Heart right ventricle (tissue), 16 donors: ENCODE measurements around the gene RXRA. TPM values are rescaled to one million over a fixed set of nuclear protein-coding genes. Genes with fewer than 3 reads are reported as not detected.

Experiments
- ATAC-seq, 8 donors: fragments of 200-7000 bp; cut with Tn5 transposase; one replicate each; pipeline ENCODE4 v1.9.1; 2020; ENCODE audit warnings: mild to moderate bottlenecking in 8 of 8, moderate library complexity in 8 of 8, moderate number of reproducible peaks in 1 of 8
- DNase-seq, 2 donors: peaks; one replicate each; pipeline ENCODE4 v3.0.0-alpha.2; 2020
- H3K27ac ChIP-seq, 10 donors: fragments of 200-600 bp; sonication (generic) in 2 of 10; one replicate each; pipeline versions ENCODE4 v1.5.0 to v1.8.0; 2020 to 2022; ENCODE audit warnings: mild to moderate bottlenecking in 3 of 10
- H3K27me3 ChIP-seq, 7 donors: fragments of 200-600 bp; one replicate each; pipeline ENCODE4 v1.8.0; 2021 to 2022; ENCODE audit warnings: mild to moderate bottlenecking in 2 of 7
- H3K36me3 ChIP-seq, 9 donors: fragments of 200-600 bp; sonication (generic) in 1 of 9; one replicate each; pipeline versions ENCODE4 v1.5.0 to v1.8.0; 2020 to 2022; ENCODE audit warnings: mild to moderate bottlenecking in 2 of 9
- H3K4me1 ChIP-seq, 9 donors: fragments of 200-600 bp; sonication (generic) in 1 of 9; one replicate each; pipeline versions ENCODE4 v1.5.0 to v1.8.0; 2020 to 2022; ENCODE audit warnings: mild to moderate bottlenecking in 4 of 9
- H3K4me3 ChIP-seq, 10 donors: fragments of 200-600 bp; sonication (generic) in 2 of 10; one replicate each; pipeline versions ENCODE4 v1.5.0 to v1.8.0; 2020 to 2022; ENCODE audit warnings: mild to moderate bottlenecking in 7 of 10, moderate library complexity in 2 of 10
- H3K9me3 ChIP-seq, 11 donors: fragments of 200-600 bp in 10 of 11; sonication (generic) in 2 of 11; one replicate each; pipeline versions ENCODE4 v1.5.0 to v1.8.0; 2013 to 2022; ENCODE audit warnings: mild to moderate bottlenecking in 2 of 11, control low read depth in 1 of 11, moderate library complexity in 1 of 11
- CTCF ChIP-seq, 9 donors: fragments of 200-600 bp; sonication (generic) in 2 of 9; IDR thresholded peaks; one replicate each; pipeline versions ENCODE4 v1.5.0 to v1.8.0; 2021 to 2022; ENCODE audit warnings: antibody characterized with exemption in 9 of 9, mild to moderate bottlenecking in 5 of 9, moderate library complexity in 1 of 9
- WGBS, 2 donors: extraction: QIAGEN DNeasy Blood & Tissue Kit; methylation state at CpG; one replicate each; pipeline ENCODE4 v1.1.7; 2013; ENCODE audit warnings: inconsistent platforms in 1 of 2; 5-methylcytosine and 5-hydroxymethylcytosine counted together
- intact Hi-C, 10 donors: fragments of 100-400 bp; cut with DNase I; formaldehyde crosslinking; loops; one replicate each; pipeline versions ENCODE4 v1.11.1 to v1.14.2; 2022
- polyA plus RNA-seq, 2 donors: library from polyadenylated mRNA; stranded (reverse); fragments of 200-250 nt; gene quantifications; one replicate each; pipeline ENCODE4 v1.2.3, GENCODE V29; 2013
- total RNA-seq, 10 donors: library from RNA; stranded (reverse); fragmentation: NEBNext Ultra II Directional in 3 of 10; extraction: Animal tissue kit (Norgen Biotek cat#: 25700) in 3 of 10; gene quantifications; one replicate each; pipeline versions ENCODE4 v1.2.1 to v1.2.4, GENCODE V29; 2021 to 2023
- donor health status: Arrhythmogenic right ventricular cardiomyopathy.
- donor health status: ischemic (EF 13 %, LVEDD 7.1; RV severe dilation, severe dysfunction).
- donor health status: healthy with polysubstance abuse.
- donor health status: DM: no; HTN: yes; CAD: no.
- donor health status: DM: no; HTN: no; CAD: no.
- donor health status: ischemic (EF 25% LVEDD 6.9; RV normal size, moderate dysfunction).
- donor health status: ischemic (EF 25% LVEDD 5.7; RV mildly dilated, moderate dysfunction).
- donor health status: healthy.
- donor health status: DM: yes; HTN: yes; CAD: no.
- donor health status: Ischemic cardiomyopathy.
- donor health status: ischemic (EF 35%, LVEDD 5.7; RV mildly dilated, moderate dysfunction).
- donor health status: nonischemic (EF 11% LVEDD 7.7; RV severe dilation, severe dysfunction).
- donor health status: DM: yes; HTN: yes; CAD: no.
- donor health status: PGD.
- donor health status: ischemic (EF 29% LVEDD 5.4; RV normal size, mild dysfunction).
- donor health status: nonischemic (EF 23%, LVEDD 6.1; RV moderate dilation, normal function).

The RXRA gene
- total and polyA plus RNA-seq, 12 donors = 22.6 to 92.3 (median 42.0) TPM

DNA sequence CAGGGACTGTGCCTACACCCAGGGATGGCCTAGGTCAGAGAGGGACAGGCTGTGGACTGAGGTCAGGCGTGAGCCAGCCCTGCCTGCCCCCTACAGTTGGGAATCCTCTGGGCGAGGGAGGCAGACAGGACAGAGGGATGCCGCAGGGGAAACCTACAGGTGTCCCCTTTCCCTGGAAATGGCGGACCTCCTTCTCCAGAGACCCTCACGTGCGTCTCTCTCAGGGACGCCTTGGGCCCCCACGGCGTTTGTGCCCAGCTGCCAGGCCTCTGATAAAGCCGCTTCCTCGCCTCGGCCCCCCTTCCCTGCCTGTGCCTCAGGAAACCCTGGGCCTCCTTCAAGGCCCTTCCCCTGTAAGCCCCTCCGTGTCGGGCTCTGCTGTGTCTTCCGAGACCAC lies 129.3 kb downstream of the RXRA start:
- Histone ChIP-seq H3K36me3 (no peaks in the 10 kb centered on the region), H3K4me3 (peak overlapping the region in 9 of 10 donors; percentile 21 to 51 (median 39)), H3K27ac (peak overlapping the region; percentile 81 to 97 (median 92)), H3K27me3 (no peaks in the 10 kb centered on the region), H3K9me3 (no peaks in the 10 kb centered on the region), H3K4me1 (peaks cover 14 to 46% (median 33%) of the 10 kb centered on the region in 9 donors)
- WGBS, 2 donors = 71 to 72% methylated on average over 15 of the region's 15 CpGs
- ATAC-seq (no peak), DNase-seq (no peak)
- no peak for TF ChIP-seq CTCF (IDR thresholded peaks at IDR 0.05)
- intact Hi-C loops = loop anchor here in 7 of 10 donors (2.0 to 10.0 kb wide), 5 partner anchors 187 to 529 kb away; partner anchors contain the start of gene COL5A1 (in 6 of the 7)

DNA sequence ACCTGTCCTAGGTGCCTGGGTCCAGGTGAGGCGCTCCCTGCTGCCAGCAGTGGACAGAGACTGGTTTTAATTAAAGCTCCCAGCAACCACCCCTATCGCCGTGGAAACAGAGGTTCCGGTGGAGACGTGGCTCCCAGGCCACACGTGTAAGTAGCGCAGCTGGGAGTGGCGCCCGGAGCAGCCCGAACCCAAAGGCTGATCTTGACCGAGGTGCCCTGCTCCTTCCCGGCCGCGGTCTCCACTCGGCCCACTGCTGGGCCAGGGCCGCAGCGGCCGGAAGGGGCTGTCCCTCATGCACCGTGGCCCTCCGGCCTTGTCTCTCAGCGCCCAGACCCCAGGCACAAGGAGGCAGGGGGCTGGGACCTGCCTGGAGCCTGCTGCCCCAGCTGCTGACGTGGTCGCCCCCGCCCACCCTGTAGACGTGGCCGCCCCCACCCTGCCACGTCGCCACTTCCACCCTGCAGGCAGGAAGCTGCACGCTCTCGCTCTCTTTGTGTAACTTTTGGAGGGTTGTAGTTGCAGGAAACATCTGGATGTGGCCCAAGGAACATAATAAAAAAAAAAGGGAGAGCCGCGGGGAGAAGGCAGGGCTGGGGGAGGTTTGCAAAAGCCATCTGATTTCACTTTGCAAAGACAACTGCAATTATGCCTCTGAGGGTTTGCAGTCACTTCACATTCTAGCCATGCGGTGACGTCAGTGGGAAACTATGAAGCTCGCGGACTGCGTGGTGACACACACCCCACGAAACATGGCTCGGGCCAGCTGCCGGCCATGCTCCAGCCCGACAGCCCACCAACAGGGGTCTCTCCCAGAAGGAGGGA lies 129.9 kb downstream of the RXRA start:
- H3K4me1 ChIP-seq = peaks cover 14 to 46% (median 33%) of the 10 kb centered on the region in 9 donors
- H3K27ac ChIP-seq = peak overlapping the region; percentile 81 to 97 (median 92)
- 28 to 34% methylated on average over 41 of the region's 41 CpGs for WGBS, 2 donors
- H3K9me3 ChIP-seq = peaks cover 0 to 2% (median 0%) of the 10 kb centered on the region in 11 donors
- intact Hi-C loops = loop anchor here in 7 of 10 donors (2.0 to 10.0 kb wide), 5 partner anchors 186 to 529 kb away; partner anchors contain the start of gene COL5A1 (in 6 of the 7)
- peak overlapping the region in 9 of 10 donors; percentile 21 to 51 (median 39) for H3K4me3 ChIP-seq
- peak; percentile 84 to 91 for DNase-seq
- peak; percentile 84 to 94 (median 90) for ATAC-seq
- H3K27me3 ChIP-seq = no peaks in the 10 kb centered on the region
- peak in 1 of 9 donors; percentile 15 for TF ChIP-seq CTCF (IDR thresholded peaks at IDR 0.05)
- no peaks in the 10 kb centered on the region for H3K36me3 ChIP-seq

DNA sequence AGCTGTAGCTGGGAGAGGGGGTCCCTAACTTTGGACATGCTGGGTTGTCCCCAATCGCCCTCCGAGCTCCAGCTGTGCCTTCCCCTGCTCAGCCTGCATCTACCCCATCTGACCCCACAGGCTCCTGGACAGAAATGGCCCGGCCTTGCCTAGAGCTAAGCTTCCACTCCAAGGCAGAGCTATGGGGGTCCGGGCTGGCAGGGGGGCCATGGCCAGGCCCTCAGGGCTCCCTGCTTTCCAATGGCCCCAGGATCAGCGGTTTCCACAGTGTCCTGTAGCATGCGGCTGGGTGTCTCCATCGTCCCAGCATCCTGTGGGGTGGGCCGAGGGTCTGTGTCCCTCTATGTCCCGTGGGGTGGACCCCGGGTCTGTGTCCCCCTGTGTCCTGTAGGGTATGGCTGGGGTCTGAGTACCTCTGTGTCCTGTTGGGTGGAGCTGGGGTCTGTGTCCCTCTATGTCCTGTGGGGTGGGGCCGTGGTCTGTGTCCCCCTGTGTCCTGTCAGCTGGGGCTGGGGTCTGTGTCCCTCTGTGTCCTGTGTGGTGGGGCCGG lies 130.6 kb downstream of the RXRA start:
- no peaks in the 10 kb centered on the region for H3K36me3 ChIP-seq
- DNase-seq (no peak), ATAC-seq (peak in 4 of 8 donors; percentile 0 to 11 (median 2))
- H3K27ac ChIP-seq = peak overlapping the region; percentile 47 to 97 (median 92)
- peak overlapping the region in 7 of 10 donors; percentile 34 to 51 (median 43) for H3K4me3 ChIP-seq
- peaks cover 0 to 9% (median 0%) of the 10 kb centered on the region in 11 donors for H3K9me3 ChIP-seq
- TF ChIP-seq CTCF (IDR thresholded peaks at IDR 0.05) = no peak
- no peaks in the 10 kb centered on the region for H3K27me3 ChIP-seq
- peaks cover 14 to 46% (median 33%) of the 10 kb centered on the region in 9 donors for H3K4me1 ChIP-seq
- intact Hi-C loops = loop anchor here in 6 of 10 donors (5.0 to 10.0 kb wide), 4 partner anchors 185 to 528 kb away; partner anchors contain the start of gene COL5A1 (in 6 of the 6)
- WGBS, 2 donors = 72 to 77% methylated on average over 12 of the region's 12 CpGs
